HCT116 (cell line): ENCODE results near the gene ASPN. TPM values are rescaled to one million over a fixed set of nuclear protein-coding genes. Genes with fewer than 3 reads are reported as not detected.

Experiments
- ATAC-seq: fragments of 200-7000 bp; cut with Tn5 transposase; 2 replicates; pipeline ENCODE4 v1.9.1; 2020; ENCODE audit warnings: mild to moderate bottlenecking, moderate library complexity
- BruUV-seq: library from RNA; stranded (reverse); fragments of 400-500 nt; replicated peaks from 2 replicates; lab custom pipeline; 2021; lab: Mats Ljungman, UMichigan
- CTCF ChIA-PET: fragments of 300-600 bp; sonication (Branson Sonifier 250); formaldehyde crosslinking; loops from one replicate; lab custom pipeline; 2021; ENCODE audit warnings: antibody characterized with exemption; lab: Charles Lee
- POLR2A ChIA-PET: fragments of 300-600, 350-600 bp; sonication (Branson Sonifier 250); formaldehyde crosslinking; loops from one replicate; lab custom pipeline; 2021; ENCODE audit warnings: antibody characterized with exemption; lab: Charles Lee
- RAD21 ChIA-PET, 2 experiments: fragments of 300-600 bp; sonication (Branson Sonifier 250); formaldehyde crosslinking; loops; one replicate each; lab custom pipeline; 2023; ENCODE audit warnings: low total read pairs in 2 of 2; ENCODE audit not compliant: uncharacterized antibody in 2 of 2, unreplicated experiment in 2 of 2, low non-redundant PET in 1 of 2; lab: Charles Lee
- DNase-seq: peaks from one replicate; pipeline ENCODE4 v3.0.0-alpha.2; 2010; ENCODE audit warnings: low read depth, low spot score
- H2AFZ ChIP-seq: fragments of 200-600 bp; shearing (Covaris generic), sonication (generic); 2 replicates; pipeline ENCODE4 v1.6.1; 2017; ENCODE audit warnings: low read depth, mixed run types, mixed read lengths, antibody characterized with exemption, low read length; ENCODE audit not compliant: poor library complexity, severe bottlenecking
- H3K27ac ChIP-seq: 2 replicates; pipeline ENCODE4 v1.5.1; 2012; ENCODE audit warnings: low read depth, low read length
- H3K27me3 ChIP-seq: fragments of 200-600 bp; sonication (generic); 2 replicates; pipeline ENCODE4 v1.6.1; 2016; ENCODE audit warnings: mixed run types, low read length, mixed read lengths; ENCODE audit not compliant: insufficient read depth
- H3K36me3 ChIP-seq, 2 experiments: fragments of 200-500 bp in 1 of 2; fragments of 200-600 bp in 1 of 2; sonication (Bioruptor generic) in 1 of 2; sonication (generic) in 1 of 2; 2 replicates each; pipeline versions ENCODE4 v1.5.1 to v1.6.1; 2014 to 2016; ENCODE audit warnings: low read length in 2 of 2, inconsistent platforms in 1 of 2, mixed read lengths in 1 of 2, mixed run types in 1 of 2; ENCODE audit not compliant: insufficient read depth in 2 of 2, control insufficient read depth in 1 of 2
- H3K4me1 ChIP-seq, 2 experiments: fragments of 200-600 bp in 1 of 2; sonication (generic) in 1 of 2; 2 replicates each; pipeline versions ENCODE4 v1.5.1 to v1.6.1; 2012 to 2017; ENCODE audit warnings: low read length in 2 of 2, inconsistent platforms in 1 of 2, mild to moderate bottlenecking in 1 of 2, mixed read lengths in 1 of 2, mixed run types in 1 of 2, moderate library complexity in 1 of 2; ENCODE audit not compliant: insufficient read depth in 2 of 2, control insufficient read depth in 1 of 2
- H3K4me2 ChIP-seq: fragments of 200-600 bp; sonication (generic); 2 replicates; pipeline ENCODE4 v1.6.1; 2017; ENCODE audit warnings: mixed run types, low read length, mixed read lengths
- H3K4me3 ChIP-seq, 2 experiments: fragments of 200-600 bp in 1 of 2; sonication (generic) in 1 of 2; replicated peaks in 1 of 2; 2 replicates each; pipeline ENCODE4 v1.5.1; 2011 to 2016; ENCODE audit warnings: low read length in 2 of 2, control low read depth in 1 of 2, low read depth in 1 of 2, mild to moderate bottlenecking in 1 of 2, mixed read lengths in 1 of 2, mixed run types in 1 of 2
- H3K79me2 ChIP-seq: fragments of 200-600 bp; sonication (generic); 2 replicates; pipeline ENCODE4 v1.6.1; 2017; ENCODE audit warnings: mild to moderate bottlenecking, mixed run types, low read length, moderate library complexity, mixed read lengths; ENCODE audit not compliant: insufficient read depth
- H3K9ac ChIP-seq: fragments of 200-600 bp; sonication (generic); 2 replicates; pipeline ENCODE4 v1.6.1; 2016; ENCODE audit warnings: low read length, mixed read lengths
- H3K9me2 ChIP-seq: fragments of 200-600 bp; sonication (generic), shearing (Covaris generic); 2 replicates; pipeline ENCODE4 v1.6.1; 2017; ENCODE audit warnings: mixed run types, mild to moderate bottlenecking, moderate library complexity; ENCODE audit not compliant: insufficient read depth
- H3K9me3 ChIP-seq, 2 experiments: fragments of 200-500 bp in 1 of 2; fragments of 200-600 bp in 1 of 2; sonication (Bioruptor generic) in 1 of 2; sonication (generic) in 1 of 2; 2 replicates each; pipeline ENCODE4 v1.6.1; 2014 to 2017; ENCODE audit warnings: low read length in 2 of 2, mixed read lengths in 2 of 2, inconsistent platforms in 1 of 2, low read depth in 1 of 2, mild to moderate bottlenecking in 1 of 2, mixed run types in 1 of 2, moderate library complexity in 1 of 2; ENCODE audit not compliant: control insufficient read depth in 1 of 2, insufficient read depth in 1 of 2
- H4K20me1 ChIP-seq: fragments of 200-600 bp; sonication (generic), shearing (Covaris generic); 2 replicates; pipeline ENCODE4 v1.6.1; 2017; ENCODE audit warnings: mixed run types, mild to moderate bottlenecking, moderate library complexity; ENCODE audit not compliant: insufficient read depth
- CBX3 ChIP-seq: IDR thresholded peaks from 2 replicates; pipeline ENCODE4 v1.6.1; 2012; ENCODE audit warnings: low read depth
- EGR1 ChIP-seq: IDR thresholded peaks from 2 replicates; pipeline ENCODE4 v1.6.1; 2012; ENCODE audit warnings: low read depth
- EZH2 ChIP-seq: fragments of 200-600 bp; sonication (generic); IDR thresholded peaks from 2 replicates; pipeline ENCODE4 v1.6.1; 2017; ENCODE audit warnings: antibody characterized with exemption, mixed run types
- EZH2phosphoT487 ChIP-seq: fragments of 200-600 bp; IDR thresholded peaks from 2 replicates; pipeline ENCODE4 v1.6.1; 2018; ENCODE audit warnings: antibody characterized with exemption, borderline replicate concordance
- JUND ChIP-seq: IDR thresholded peaks from 2 replicates; pipeline ENCODE4 v1.6.1; 2012
- POLR2A ChIP-seq: IDR thresholded peaks from 2 replicates; pipeline ENCODE4 v1.7.0; 2011; ENCODE audit warnings: borderline replicate concordance; ENCODE audit not compliant: insufficient read depth, insufficient read length; ENCODE audit errors: extremely low read depth
- RAD21 ChIP-seq: IDR thresholded peaks from 2 replicates; pipeline ENCODE4 v1.6.1; 2012; ENCODE audit warnings: low read depth, mild to moderate bottlenecking
- SRF ChIP-seq: IDR thresholded peaks from 2 replicates; pipeline ENCODE4 v1.6.1; 2012; ENCODE audit warnings: low read depth
- ZFX ChIP-seq: fragments of 450-650 bp; IDR thresholded peaks from 2 replicates; pipeline ENCODE4 v1.6.1; 2017
- intact Hi-C: fragments of 100-400 bp; cut with micrococcal nuclease; formaldehyde crosslinking; loops from 2 replicates; pipeline ENCODE4 v1.10.0; 2022
- total RNA-seq: library from RNA; stranded (reverse); gene quantifications from one replicate; pipeline ENCODE4 v1.2.1, GENCODE V29; 2021; ENCODE audit not compliant: unreplicated experiment
- TF ChIP-seq, protein P1 (sequence below): IDR thresholded peaks from 2 replicates; pipeline ENCODE4 v1.6.1; 2012
- TF ChIP-seq, protein P2 (sequence below), 3 experiments: fragments of 200-600 bp in 1 of 3; sonication (generic) in 1 of 3; IDR thresholded peaks in 2 of 3; conservative IDR thresholded peaks in 1 of 3; 2 replicates each; pipeline ENCODE4 v1.5.1; 2012 to 2017; ENCODE audit warnings: low read depth in 2 of 3, low read length in 2 of 3, antibody characterized with exemption in 1 of 3, borderline replicate concordance in 1 of 3, control low read depth in 1 of 3, mild to moderate bottlenecking in 1 of 3, mixed read lengths in 1 of 3, mixed run types in 1 of 3, moderate library complexity in 1 of 3; ENCODE audit not compliant: insufficient read depth in 1 of 3

ASPN gene
- total RNA-seq, 1 experiment from 2014 or later, result not detected

DNA sequence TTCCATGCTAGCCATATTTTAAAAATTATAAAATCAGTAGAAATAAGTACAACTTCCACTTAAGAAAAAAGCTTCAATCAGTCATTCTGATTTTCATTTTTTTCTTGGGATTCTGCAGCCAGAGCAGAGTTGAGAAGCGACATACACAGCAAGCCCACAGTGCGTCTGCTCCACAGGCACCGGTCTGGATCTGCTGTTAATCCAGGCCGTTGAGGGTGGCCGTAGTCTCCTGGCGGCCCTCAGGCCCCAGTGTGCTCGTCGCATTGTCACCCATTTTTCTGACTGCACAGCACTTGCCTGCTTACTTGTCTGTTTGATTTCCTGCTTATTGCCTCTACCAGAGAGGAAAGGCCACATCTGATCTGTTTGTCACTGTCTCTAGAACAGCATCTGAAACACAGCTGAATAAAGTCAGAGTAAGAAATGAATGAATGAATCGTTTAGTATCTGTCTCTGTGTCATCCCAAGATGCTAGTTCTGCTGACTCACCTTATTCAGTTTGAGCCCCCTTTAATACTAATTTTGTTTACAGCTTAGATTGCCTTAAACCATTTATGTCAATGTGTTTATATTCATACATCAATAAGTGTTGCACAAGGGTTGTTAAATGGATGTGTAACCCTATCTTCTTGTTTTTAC lies 11.6 kb upstream of the ASPN start:
- H3K27ac ChIP-seq, result no peak overlapping the region
- H3K9me3 ChIP-seq, result no peaks in the 10 kb centered on the region
- H3K79me2 ChIP-seq, result no peaks in the 10 kb centered on the region
- H3K36me3 ChIP-seq, result no peaks in the 10 kb centered on the region
- no peak overlapping the region for H3K4me2 ChIP-seq
- ATAC-seq (no peak), DNase-seq (no peak)
- no peak overlapping the region for H3K4me3 ChIP-seq
- H3K9ac ChIP-seq, result no peak overlapping the region
- intact Hi-C loops, result no loop called here
- RAD21 ChIA-PET, result no interaction called here
- no peaks in the 10 kb centered on the region for H4K20me1 ChIP-seq
- H3K9me2 ChIP-seq, result no peaks in the 10 kb centered on the region
- no peak for TF ChIP-seq SRF
- no peak for TF ChIP-seq CBX3
- TF ChIP-seq POLR2A, result no peak
- TF ChIP-seq EZH2, result no peak
- no peak for TF ChIP-seq JUND
- TF ChIP-seq, protein P1, sequence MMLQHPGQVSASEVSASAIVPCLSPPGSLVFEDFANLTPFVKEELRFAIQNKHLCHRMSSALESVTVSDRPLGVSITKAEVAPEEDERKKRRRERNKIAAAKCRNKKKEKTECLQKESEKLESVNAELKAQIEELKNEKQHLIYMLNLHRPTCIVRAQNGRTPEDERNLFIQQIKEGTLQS, result no peak
- no peak for TF ChIP-seq ZFX
- TF ChIP-seq, protein P2, sequence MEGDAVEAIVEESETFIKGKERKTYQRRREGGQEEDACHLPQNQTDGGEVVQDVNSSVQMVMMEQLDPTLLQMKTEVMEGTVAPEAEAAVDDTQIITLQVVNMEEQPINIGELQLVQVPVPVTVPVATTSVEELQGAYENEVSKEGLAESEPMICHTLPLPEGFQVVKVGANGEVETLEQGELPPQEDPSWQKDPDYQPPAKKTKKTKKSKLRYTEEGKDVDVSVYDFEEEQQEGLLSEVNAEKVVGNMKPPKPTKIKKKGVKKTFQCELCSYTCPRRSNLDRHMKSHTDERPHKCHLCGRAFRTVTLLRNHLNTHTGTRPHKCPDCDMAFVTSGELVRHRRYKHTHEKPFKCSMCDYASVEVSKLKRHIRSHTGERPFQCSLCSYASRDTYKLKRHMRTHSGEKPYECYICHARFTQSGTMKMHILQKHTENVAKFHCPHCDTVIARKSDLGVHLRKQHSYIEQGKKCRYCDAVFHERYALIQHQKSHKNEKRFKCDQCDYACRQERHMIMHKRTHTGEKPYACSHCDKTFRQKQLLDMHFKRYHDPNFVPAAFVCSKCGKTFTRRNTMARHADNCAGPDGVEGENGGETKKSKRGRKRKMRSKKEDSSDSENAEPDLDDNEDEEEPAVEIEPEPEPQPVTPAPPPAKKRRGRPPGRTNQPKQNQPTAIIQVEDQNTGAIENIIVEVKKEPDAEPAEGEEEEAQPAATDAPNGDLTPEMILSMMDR (IDR thresholded peaks at IDR 0.05 in 2 of 3, conservative IDR thresholded peaks at IDR 0.05 in 1 of 3; ENCODE audit: borderline replicate concordance in 1 of 3, insufficient read depth in 1 of 3, low read depth in 2 of 3, low read length in 2 of 3), result no peak
- no peak for TF ChIP-seq RAD21
- TF ChIP-seq EZH2phosphoT487, result no peak
- TF ChIP-seq EGR1, result no peak
- CTCF ChIA-PET, result no interaction called here
- POLR2A ChIA-PET, result no interaction called here
- no peaks in the 10 kb centered on the region for H3K27me3 ChIP-seq
- BruUV-seq, result no TSS peak
- H3K4me1 ChIP-seq, result 0 out of 4 replicates have a peak, but pooled peaks cover 0 to 3% of the 10 kb centered on the region in 2 experiments
- no peak overlapping the region for H2AFZ ChIP-seq
